HG03139 (cell line): ENCODE measurements around the gene FOSB.

Experiments
- ATAC-seq: cut with Tn5 transposase; IDR thresholded peaks from one replicate; pipeline ENCODE4 v1.9.1; 2021; ENCODE audit not compliant: unreplicated experiment

The FOSB gene

DNA sequence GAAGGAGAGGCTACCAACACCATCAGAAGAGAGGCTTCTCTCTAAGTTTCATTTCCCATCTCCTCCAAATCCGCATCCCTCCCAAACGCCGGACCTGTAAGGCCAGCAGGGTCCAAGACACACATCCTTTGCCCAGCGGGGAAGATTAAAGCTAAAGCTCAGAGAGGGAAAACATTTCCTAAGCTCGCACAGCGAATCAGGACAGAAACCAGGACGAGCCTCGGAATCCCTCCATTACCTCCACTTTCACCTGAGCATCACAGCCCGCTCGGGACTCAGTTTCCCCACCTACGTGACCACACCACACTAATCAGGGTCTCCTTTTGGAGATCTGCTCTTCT is 711 bp upstream of the FOSB start:
- no peak for ATAC-seq

GRCh38 chr19:45468159-45468651 is 409 bp downstream of the FOSB start:
- no peak for ATAC-seq

- ATAC-seq: peak; percentile 11
Observed at GRCh38 chr19:45468803-45469131, 971 bp downstream of the FOSB start.

DNA sequence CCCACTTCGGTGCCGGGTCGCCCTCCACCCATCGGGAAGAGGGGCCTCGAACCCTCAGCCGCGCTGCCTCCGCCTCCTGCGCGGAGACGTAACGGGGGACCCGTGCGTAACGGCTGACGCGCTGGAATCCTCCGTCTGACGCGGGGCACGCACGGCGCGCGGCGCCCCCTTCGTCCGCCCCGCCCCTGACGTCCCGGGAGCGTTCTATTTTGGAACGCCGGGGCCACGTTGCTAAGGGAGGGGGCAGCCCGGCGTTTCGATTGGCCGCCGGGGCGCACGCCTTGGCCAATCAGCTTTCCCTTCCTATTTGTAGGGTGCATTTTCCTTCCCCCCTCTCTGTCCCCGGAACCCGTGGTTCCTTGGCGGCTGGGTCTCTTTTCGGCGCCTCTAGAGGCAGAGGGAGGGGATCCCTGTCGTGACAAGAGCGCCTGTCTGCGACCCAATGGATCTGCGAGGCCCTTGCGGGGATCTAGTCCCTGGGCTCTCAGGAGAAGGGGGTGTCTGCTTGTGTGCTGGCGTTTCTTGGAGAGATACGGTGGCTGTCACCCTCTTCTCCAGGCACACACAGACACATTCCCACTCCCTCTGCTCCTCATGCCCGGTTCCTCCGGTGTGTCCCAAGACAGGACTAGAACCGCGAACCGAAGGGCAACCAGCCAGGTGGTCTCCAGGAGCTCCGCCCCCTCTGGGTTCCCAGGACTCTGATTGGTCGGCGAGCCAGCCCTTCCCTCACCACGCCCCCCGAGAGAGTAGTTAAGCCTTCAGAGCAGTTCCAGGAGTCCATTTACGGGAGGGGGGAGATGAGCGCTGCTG is 1.5 kb downstream of the FOSB start:
- peak; percentile 54 for ATAC-seq

DNA sequence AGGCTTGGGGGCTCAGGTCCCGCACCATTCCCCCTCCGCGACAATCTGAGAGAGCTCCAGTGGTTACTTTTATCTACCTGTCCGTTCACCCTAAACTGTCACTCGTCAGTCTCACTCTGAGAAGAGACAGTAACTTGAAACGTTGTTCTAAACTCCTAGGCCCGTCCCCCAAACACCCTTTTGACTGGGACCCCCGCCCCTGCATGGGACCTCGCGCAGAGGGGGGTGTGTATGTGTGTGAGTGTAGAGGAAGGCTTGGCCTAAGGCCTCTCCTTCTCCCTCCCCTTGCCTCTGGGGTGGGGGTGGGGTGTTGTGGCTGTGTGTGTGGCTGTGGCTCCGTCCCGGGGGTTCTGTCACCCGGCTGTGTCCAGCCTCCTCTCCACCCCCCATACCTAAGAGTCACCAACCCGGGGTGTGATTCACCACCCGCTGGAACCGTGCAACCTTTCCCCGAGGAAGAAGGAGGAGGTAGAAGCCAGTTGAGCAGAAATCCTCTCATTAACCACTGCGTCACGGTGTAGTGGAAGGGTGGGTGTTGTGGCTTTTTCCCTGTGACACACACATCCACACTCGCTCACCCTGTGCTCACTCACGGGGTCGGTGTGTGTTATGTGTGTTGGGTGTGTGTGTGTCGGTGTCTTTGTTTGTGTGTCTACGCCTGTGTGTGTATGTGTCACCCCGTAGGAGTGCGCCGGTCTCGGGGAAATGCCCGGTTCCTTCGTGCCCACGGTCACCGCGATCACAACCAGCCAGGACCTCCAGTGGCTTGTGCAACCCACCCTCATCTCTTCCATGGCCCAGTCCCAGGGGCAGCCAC is 2.4 kb downstream of the FOSB start:
- no peak for ATAC-seq

DNA sequence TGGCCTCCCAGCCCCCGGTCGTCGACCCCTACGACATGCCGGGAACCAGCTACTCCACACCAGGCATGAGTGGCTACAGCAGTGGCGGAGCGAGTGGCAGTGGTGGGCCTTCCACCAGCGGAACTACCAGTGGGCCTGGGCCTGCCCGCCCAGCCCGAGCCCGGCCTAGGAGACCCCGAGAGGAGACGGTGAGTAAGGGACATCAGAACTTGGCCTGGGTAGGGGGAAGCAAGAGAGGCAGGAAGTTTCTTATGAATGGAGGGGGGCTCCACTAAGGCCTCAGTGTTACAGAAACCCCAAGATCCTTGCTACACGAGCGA is 2.9 kb downstream of the FOSB start:
- ATAC-seq: no peak

DNA sequence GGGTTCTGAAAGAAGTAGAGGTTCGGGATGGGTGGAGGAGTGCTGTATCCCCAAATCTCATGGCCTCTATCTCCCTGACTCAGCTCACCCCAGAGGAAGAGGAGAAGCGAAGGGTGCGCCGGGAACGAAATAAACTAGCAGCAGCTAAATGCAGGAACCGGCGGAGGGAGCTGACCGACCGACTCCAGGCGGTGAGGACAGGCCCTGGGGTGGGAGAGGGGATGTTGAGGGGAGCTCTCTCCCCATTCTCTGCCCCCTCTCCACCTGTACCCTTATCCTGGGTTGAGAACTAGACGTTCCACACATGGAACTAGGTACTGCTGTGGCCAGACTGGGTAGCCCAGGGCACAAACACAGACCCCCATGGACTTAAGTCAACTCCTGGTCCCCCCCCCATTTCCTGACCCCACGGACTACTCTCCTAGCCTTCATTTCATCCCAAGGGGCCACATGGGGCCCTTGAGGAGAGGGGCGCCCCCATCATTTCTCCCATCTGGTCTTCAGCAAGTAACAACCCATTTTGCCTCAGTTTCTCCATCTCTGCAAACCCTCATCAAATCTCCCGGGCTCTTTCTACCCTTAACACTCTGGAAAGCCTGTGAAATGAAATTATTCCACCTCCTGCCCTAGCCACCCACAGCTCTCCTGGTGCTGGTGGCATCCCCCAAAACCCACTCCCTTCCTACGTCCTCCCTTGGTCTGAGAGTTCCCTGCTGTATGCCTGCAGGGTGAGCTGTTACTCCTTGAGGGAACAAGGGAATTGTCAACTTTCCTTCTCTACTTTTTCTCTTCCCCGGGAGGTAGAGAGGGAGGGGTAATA is 3.5 kb downstream of the FOSB start:
- ATAC-seq: no peak

DNA sequence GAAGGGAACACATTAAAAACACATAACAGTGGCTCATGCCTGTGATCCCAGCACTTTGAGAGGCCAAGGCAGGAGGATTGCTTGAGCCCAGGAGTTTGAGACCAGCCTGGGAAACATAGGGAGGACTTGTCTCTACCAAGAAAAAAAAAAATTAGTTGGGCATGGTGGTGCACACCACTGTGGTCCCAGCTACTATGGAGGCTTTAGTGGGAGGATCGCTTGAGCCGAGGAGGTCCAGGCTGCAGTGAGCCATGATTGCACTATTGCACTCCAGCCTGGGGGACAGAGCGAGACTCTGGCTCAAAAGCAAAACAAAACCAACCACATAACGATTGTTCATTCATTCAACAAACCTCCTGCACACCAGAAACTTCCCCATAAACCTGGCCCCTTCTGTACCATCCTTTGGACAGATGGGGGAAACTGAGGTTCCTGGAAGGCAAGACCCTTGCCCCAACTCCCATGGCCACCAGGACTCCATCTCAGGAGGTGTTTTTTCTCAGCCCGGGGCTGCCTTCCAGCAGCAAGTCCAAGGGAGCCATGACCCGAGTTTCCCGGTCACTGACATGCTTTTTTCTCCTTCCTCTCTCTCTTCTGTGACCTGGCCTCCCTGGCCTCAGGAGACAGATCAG is 4.3 kb downstream of the FOSB start:
- ATAC-seq: no peak

GRCh38 chr19:45472563-45473366 is 5.0 kb downstream of the FOSB start:
- no peak for ATAC-seq

- no peak for ATAC-seq
Observed at GRCh38 chr19:45473367-45473681, 5.5 kb downstream of the FOSB start.

GRCh38 chr19:45473682-45474605 is 6.1 kb downstream of the FOSB start:
- ATAC-seq: no peak

DNA sequence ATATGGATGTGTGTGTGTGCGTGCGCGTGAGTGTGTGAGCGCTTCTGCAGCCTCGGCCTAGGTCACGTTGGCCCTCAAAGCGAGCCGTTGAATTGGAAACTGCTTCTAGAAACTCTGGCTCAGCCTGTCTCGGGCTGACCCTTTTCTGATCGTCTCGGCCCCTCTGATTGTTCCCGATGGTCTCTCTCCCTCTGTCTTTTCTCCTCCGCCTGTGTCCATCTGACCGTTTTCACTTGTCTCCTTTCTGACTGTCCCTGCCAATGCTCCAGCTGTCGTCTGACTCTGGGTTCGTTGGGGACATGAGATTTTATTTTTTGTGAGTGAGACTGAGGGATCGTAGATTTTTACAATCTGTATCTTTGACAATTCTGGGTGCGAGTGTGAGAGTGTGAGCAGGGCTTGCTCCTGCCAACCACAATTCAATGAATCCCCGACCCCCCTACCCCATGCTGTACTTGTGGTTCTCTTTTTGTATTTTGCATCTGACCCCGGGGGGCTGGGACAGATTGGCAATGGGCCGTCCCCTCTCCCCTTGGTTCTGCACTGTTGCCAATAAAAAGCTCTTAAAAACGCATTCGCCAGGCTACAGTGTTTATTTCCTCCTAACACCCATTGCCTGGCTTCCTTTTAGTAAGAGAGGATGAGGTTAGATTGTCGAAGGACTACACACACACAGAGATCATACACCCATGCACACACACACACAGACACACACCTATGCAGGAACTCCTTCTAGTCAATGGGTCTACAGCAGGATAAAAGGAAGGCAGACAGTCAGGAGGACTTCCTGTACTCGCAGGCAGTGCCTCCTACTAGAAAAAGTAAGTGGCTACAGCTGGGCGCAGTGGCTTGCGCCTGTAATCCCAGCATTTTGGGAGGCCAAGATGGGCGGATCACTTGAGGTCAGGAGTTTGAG is 7.1 kb downstream of the FOSB start:
- ATAC-seq: no peak

DNA sequence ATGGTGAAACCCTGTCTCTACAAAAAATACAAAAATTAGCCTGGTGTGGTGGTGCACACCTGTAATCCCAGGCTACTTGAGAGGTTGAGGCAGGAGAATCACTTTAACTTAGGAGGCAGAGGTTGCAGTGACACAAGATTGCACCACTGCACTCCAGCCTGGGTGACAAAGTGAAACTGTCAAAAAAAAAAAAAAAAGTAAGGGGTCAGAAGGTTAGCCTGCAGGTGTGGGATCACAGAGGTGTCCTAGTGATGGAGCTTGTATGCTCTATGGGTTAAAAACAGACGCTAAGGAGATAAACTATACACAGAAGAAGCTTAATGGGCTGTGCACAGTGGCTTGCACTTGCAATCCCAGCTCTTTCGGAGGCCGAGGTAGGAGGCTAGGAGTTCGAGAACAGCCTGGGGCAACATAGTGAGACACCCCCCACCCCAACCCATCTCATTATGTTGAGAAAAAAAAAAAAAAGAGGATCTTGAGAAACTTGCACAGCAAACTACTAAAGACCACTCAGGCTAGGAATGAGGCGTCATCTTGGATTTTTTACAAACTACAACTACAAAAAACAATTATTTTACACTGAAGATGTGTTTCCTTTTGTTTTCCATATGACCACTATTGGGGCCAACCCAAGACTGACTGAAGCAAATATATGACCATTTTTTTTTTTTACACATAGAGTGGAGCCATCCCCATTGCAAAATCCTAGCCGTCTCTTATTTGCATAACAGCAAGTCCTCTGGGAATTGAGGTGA is 7.9 kb downstream of the FOSB start:
- no peak for ATAC-seq

- ATAC-seq: no peak
Observed at GRCh38 chr19:45476304-45476703, 8.5 kb downstream of the FOSB start.

DNA sequence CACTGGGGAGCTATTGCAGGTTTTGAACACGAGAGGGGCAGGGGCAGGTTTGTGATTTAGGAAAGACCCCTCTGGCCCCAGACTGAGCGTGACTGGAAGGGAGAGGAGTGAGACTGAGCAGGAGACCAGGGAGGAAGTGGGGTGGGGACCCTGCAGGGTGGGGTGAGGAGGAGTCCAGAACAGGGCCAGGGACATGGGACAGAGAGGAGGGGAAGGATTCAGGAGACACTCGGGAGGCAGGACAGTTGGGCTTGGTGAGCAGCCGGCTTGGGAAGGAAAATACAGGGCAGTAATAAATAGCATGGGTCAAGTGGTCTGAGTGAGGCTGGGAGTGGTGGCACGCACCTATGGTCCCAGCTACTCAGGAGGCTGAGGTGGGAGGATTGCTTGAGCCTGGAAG is 9.4 kb downstream of the FOSB start:
- no peak for ATAC-seq

DNA sequence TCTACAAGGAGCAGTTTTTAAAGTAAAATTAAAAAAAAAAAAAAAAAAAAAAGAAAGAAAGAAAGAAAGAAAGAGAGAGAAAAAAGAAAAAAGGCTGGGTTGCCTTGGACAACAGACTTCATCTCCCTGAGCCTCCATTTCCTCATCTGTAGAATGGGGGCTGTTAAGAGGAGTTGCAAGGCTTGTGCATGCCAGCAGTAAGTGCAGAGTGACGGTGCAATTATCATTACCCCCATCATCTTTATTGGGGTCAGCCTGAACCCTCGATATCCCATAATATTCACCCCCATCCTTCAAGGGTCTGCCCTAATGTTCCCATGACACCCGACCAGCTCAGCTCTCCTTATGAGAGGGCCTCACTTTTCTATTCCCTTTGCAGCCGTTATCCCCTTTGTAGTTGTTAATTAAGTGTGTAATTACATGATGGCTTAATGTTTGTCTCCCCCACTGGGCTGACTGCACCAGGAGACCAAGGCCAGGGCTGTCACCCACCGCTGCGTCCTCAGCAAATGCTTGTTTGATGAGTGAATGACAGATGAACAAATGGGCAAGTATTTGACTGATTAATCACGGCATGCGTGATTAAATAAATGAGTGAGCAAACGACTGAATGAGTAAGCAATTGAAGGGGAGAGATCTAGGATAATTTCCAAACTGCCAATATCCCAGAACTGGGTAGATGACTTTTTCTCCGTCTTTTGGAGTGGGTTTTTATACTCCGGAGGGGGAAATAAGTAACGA is 10.1 kb downstream of the FOSB start:
- ATAC-seq: no peak
